HG02642 (cell line): ENCODE data around the gene MYO16.
"Not testable (repeated sequence)": the region's sequence is repeated elsewhere in the genome, so short reads cannot be mapped to it uniquely, and the experiment has no call there.

Source experiments
- ATAC-seq: cut with Tn5 transposase; IDR thresholded peaks from one replicate; pipeline ENCODE4 v1.9.1; 2021; ENCODE audit warnings: mild to moderate bottlenecking; ENCODE audit not compliant: unreplicated experiment, poor library complexity

MYO16 gene

GRCh38 chr13:109205315-109205714, 575.9 kb downstream of the MYO16 start:
- no peak for ATAC-seq

- no peak for ATAC-seq
These were observed 577.2 kb downstream of the MYO16 start for GRCh38 chr13:109206616-109207015.

- no peak for ATAC-seq
These were observed 578.2 kb downstream of the MYO16 start for GRCh38 chr13:109207622-109208021.

GRCh38 chr13:109208522-109208921, 579.1 kb downstream of the MYO16 start:
- no peak for ATAC-seq

- ATAC-seq = no peak
These were observed 580.1 kb downstream of the MYO16 start for GRCh38 chr13:109209526-109209925.

GRCh38 chr13:109211616-109212015, 582.2 kb downstream of the MYO16 start:
- no peak for ATAC-seq

- ATAC-seq = no peak
These were observed 583.2 kb downstream of the MYO16 start for GRCh38 chr13:109212650-109213049.

- no peak for ATAC-seq
These were observed 584.3 kb downstream of the MYO16 start for GRCh38 chr13:109213714-109214113.

- ATAC-seq = no peak
These were observed 585.0 kb downstream of the MYO16 start for GRCh38 chr13:109214393-109214792.

- ATAC-seq = no peak
These were observed 586.0 kb downstream of the MYO16 start for GRCh38 chr13:109215377-109215776.

- not testable (repeated sequence) for ATAC-seq
These were observed 588.1 kb downstream of the MYO16 start for GRCh38 chr13:109217510-109217909.

- ATAC-seq = no peak
These were observed 591.2 kb downstream of the MYO16 start for GRCh38 chr13:109220631-109221030.

- ATAC-seq = no peak
These were observed 594.6 kb downstream of the MYO16 start for GRCh38 chr13:109224033-109224432.

- no peak for ATAC-seq
These were observed 597.2 kb downstream of the MYO16 start for GRCh38 chr13:109226631-109227030.

GRCh38 chr13:109227344-109227940, 598.0 kb downstream of the MYO16 start:
- no peak for ATAC-seq

- no peak for ATAC-seq
These were observed 598.8 kb downstream of the MYO16 start for GRCh38 chr13:109228211-109228610.

- ATAC-seq = no peak
These were observed 602.5 kb downstream of the MYO16 start for GRCh38 chr13:109231888-109232287.

GRCh38 chr13:109233293-109233692, 603.9 kb downstream of the MYO16 start:
- no peak for ATAC-seq

GRCh38 chr13:109235901-109236300, 606.5 kb downstream of the MYO16 start:
- ATAC-seq = no peak

- no peak for ATAC-seq
These were observed 611.7 kb downstream of the MYO16 start for GRCh38 chr13:109241160-109241559.

- ATAC-seq = no peak
These were observed 614.0 kb downstream of the MYO16 start for GRCh38 chr13:109243311-109243951.

- ATAC-seq = no peak
These were observed 615.2 kb downstream of the MYO16 start for GRCh38 chr13:109244566-109244965.
